ENCODE measurements around the gene FGFBP2. TPM values are rescaled to one million over a fixed set of nuclear protein-coding genes. Genes with fewer than 3 reads are reported as not detected.

The FGFBP2 gene
- total RNA-seq, 1 donor from 2014 or later = not detected

- peaks cover 5% of the 10 kb centered on the region for H3K36me3 Mint-ChIP-seq (ENCODE audit: unreplicated experiment)
- H3K9me3 Mint-ChIP-seq (ENCODE audit: unreplicated experiment) = no peaks in the 10 kb centered on the region
- no peaks in the 10 kb centered on the region for H3K27me3 Mint-ChIP-seq (ENCODE audit: unreplicated experiment)
- no peak overlapping the region for H3K4me3 Mint-ChIP-seq (ENCODE audit: unreplicated experiment)
- no peak for TF ChIP-seq CTCF (IDR thresholded peaks at IDR 0.05; ENCODE audit: partially characterized antibody, unreplicated experiment)
- no peak for DNase-seq
- no peak overlapping the region for H3K27ac Mint-ChIP-seq (ENCODE audit: unreplicated experiment)
- no peaks in the 10 kb centered on the region for H3K4me1 Mint-ChIP-seq (ENCODE audit: low read depth, unreplicated experiment)
These were observed 48.2 kb downstream of the FGFBP2 start for GRCh38 chr4:15914736-15915135.

GRCh38 chr4:15914291-15914690 lies 48.7 kb downstream of the FGFBP2 start:
- Mint-ChIP-seq H3K9me3 (ENCODE audit: unreplicated experiment) (no peaks in the 10 kb centered on the region), H3K27ac (ENCODE audit: unreplicated experiment) (no peak overlapping the region), H3K4me1 (ENCODE audit: low read depth, unreplicated experiment) (no peaks in the 10 kb centered on the region), H3K27me3 (ENCODE audit: unreplicated experiment) (no peaks in the 10 kb centered on the region), H3K36me3 (ENCODE audit: unreplicated experiment) (peaks cover 5% of the 10 kb centered on the region), H3K4me3 (ENCODE audit: unreplicated experiment) (no peak overlapping the region)
- no peak for DNase-seq
- TF ChIP-seq CTCF (IDR thresholded peaks at IDR 0.05; ENCODE audit: partially characterized antibody, unreplicated experiment) = no peak

- Mint-ChIP-seq H3K27me3 (ENCODE audit: unreplicated experiment) (no peaks in the 10 kb centered on the region), H3K9me3 (ENCODE audit: unreplicated experiment) (no peaks in the 10 kb centered on the region), H3K27ac (ENCODE audit: unreplicated experiment) (no peak overlapping the region), H3K4me1 (ENCODE audit: low read depth, unreplicated experiment) (no peaks in the 10 kb centered on the region), H3K4me3 (ENCODE audit: unreplicated experiment) (no peak overlapping the region), H3K36me3 (ENCODE audit: unreplicated experiment) (peaks cover 5% of the 10 kb centered on the region)
- DNase-seq = no peak
- TF ChIP-seq CTCF (IDR thresholded peaks at IDR 0.05; ENCODE audit: partially characterized antibody, unreplicated experiment) = no peak
These were observed 49.4 kb downstream of the FGFBP2 start for GRCh38 chr4:15913631-15913970.

- Mint-ChIP-seq H3K27ac (ENCODE audit: unreplicated experiment) (no peak overlapping the region), H3K4me1 (ENCODE audit: low read depth, unreplicated experiment) (no peaks in the 10 kb centered on the region), H3K27me3 (ENCODE audit: unreplicated experiment) (no peaks in the 10 kb centered on the region), H3K4me3 (ENCODE audit: unreplicated experiment) (no peak overlapping the region), H3K9me3 (ENCODE audit: unreplicated experiment) (no peaks in the 10 kb centered on the region), H3K36me3 (ENCODE audit: unreplicated experiment) (peaks cover 5% of the 10 kb centered on the region)
- no peak for DNase-seq
- TF ChIP-seq CTCF (IDR thresholded peaks at IDR 0.05; ENCODE audit: partially characterized antibody, unreplicated experiment) = no peak
These were observed 49.9 kb downstream of the FGFBP2 start for GRCh38 chr4:15912961-15913630.

- DNase-seq = no peak
- Mint-ChIP-seq H3K4me1 (ENCODE audit: low read depth, unreplicated experiment) (peaks cover 2% of the 10 kb centered on the region), H3K27me3 (ENCODE audit: unreplicated experiment) (no peaks in the 10 kb centered on the region), H3K9me3 (ENCODE audit: unreplicated experiment) (no peaks in the 10 kb centered on the region), H3K4me3 (ENCODE audit: unreplicated experiment) (no peak overlapping the region), H3K36me3 (ENCODE audit: unreplicated experiment) (peaks cover 5% of the 10 kb centered on the region), H3K27ac (ENCODE audit: unreplicated experiment) (no peak overlapping the region)
- no peak for TF ChIP-seq CTCF (IDR thresholded peaks at IDR 0.05; ENCODE audit: partially characterized antibody, unreplicated experiment)
These were observed 50.7 kb downstream of the FGFBP2 start for GRCh38 chr4:15912236-15912635.

Other genes starting within 250 kb of the FGFBP2 start
- 0.37 TPM for gene CD38, start 184.8 kb downstream of the FGFBP2 start, total RNA-seq (ENCODE audit: unreplicated experiment)
- gene FGFBP1, start 24.4 kb downstream of the FGFBP2 start, total RNA-seq (ENCODE audit: unreplicated experiment) = not detected
- 36.9 TPM for gene PROM1, start 120.8 kb upstream of the FGFBP2 start, total RNA-seq (ENCODE audit: unreplicated experiment)

All from glutamatergic neuron (in vitro differentiated cells).